HG02798 (cell line): ENCODE data around the gene NDUFAF7.
"Not testable (repeated sequence)": the region's sequence is repeated elsewhere in the genome, so short reads cannot be mapped to it uniquely, and the experiment has no call there.

ENCODE experiments used
- ATAC-seq: cut with Tn5 transposase; IDR thresholded peaks from one replicate; pipeline ENCODE4 v1.9.1; 2021; ENCODE audit warnings: mild to moderate bottlenecking; ENCODE audit not compliant: unreplicated experiment, poor library complexity

The NDUFAF7 gene

DNA sequence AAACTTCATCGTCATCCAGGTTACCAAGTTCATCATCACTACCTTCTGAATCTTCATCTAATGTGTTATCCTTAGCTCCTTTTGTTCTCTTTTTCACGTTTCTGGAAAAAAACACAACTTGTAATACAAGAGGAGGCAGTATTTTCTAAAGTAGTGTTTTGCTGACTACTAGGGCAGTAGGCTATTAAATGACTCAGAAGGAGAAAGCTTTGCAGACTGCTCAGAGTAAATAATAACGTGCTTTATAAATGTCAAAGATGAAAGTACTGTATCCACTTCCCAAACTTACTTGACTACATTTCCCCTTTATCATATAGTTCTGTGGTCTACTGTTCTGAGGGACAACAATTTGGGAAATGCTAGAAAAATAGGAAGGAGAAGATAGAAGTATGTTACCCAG is 19.5 kb upstream of the NDUFAF7 start:
- no peak for ATAC-seq

DNA sequence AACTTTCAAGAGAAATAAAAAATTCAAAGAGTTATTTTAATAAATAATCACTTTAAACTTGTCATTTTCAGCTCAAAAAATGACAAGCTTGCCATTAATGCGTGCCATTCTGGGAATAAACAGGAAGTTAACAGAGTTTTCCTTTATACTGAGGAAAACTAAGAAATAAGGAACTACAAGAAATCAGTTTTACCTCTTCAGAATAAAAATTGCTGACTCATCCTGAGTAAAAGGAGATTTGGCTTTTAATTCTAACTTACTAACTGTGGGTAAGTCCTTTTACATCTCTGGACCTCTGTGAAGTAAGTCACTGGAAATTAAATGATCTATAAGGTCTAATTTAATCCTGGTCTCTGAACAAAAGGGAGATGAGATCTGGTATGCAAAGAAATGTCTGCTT is 16.2 kb upstream of the NDUFAF7 start:
- ATAC-seq: no peak

DNA sequence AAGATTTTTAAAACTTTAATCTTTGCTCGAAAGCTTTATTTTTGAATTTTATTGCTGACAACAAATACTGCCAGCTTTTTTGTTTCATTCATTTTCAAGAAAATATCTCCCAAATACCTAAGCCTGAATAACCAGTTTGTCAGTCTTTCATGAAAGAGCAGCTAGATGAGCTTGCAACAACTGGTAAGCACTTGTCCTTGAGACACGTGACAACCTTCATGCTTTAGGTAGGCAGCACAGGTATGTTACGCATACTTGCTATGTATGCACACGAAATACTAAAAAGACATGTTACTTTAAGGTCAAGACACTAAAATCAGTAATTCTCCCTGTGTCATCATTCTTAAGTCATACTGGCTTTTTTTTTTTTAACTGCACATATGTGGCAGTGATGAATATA is 12.4 kb upstream of the NDUFAF7 start:
- ATAC-seq: no peak

DNA sequence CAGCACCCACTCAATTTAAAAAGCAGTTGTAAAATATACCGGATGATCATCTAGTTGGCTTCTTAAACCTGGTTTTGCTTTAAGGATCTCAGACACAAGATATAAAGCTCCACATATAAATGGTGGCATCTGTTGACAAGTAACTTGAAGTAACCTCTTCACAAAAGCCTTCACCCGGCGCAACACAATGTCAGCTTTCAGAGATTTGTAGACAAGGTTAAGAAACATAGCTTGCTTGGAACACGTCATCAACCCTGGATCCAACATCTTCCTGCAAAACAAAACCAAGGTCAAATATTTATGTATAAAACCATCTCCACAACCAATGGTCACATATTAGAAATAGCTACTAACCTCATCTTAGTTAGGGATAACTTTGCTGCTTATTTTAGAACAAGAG is 8.3 kb upstream of the NDUFAF7 start:
- no peak for ATAC-seq

DNA sequence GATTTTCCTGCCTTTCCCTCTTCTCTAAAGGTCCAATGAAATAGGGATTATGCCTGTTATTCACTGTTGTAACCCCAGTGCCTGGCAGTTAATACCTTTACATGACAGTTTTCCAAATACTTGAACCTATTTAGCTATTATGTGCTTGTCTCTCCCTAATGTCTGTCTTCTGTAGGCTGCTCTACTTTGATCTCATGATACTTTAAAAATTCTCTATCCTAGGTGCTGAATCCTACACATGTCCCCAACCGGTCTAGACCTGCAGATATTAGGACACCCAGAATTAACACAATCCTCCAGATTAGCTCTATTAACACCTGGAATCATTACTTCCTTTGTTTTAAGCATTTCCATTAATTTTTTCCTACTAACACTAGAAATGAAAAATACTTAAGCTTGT is 7.4 kb upstream of the NDUFAF7 start:
- ATAC-seq: no peak

DNA sequence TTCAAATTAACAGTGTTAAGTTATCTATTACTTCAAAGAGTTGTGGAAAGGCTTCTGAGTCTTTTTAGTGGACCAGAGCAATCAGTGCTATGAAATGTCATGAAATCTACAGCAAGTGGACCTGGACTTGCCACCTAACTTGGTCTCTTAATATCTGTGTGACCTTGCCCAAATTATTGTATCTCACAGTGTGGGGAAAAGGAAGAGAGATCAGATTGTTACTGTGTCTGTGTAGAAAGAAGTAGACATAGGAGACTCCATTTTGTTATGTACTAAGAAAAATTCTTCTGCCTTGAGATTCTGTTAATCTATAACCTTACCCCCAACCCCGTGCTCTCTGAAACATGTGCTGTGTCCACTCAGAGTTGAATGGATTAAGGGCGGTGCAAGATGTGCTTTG is 6.3 kb upstream of the NDUFAF7 start:
- not testable (repeated sequence) for ATAC-seq

DNA sequence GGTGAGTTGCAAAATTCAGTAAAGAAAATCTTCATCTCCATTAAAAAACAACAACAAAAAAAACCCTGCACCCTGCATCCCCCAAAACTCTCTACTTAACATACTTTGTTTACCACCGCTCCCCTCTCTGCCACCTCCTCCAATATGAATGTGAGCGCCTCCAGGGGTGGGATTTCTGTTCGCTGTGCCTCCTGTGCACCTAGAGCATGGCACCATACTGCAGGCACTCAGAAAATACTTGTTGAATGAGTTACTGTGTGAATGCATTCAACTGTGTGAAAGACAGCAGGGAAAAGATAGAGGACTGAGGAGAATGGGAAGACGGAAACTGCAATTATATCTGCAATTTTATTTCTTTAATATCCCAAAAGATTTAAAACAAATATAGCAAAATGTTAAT is 4.6 kb upstream of the NDUFAF7 start:
- ATAC-seq: no peak

DNA sequence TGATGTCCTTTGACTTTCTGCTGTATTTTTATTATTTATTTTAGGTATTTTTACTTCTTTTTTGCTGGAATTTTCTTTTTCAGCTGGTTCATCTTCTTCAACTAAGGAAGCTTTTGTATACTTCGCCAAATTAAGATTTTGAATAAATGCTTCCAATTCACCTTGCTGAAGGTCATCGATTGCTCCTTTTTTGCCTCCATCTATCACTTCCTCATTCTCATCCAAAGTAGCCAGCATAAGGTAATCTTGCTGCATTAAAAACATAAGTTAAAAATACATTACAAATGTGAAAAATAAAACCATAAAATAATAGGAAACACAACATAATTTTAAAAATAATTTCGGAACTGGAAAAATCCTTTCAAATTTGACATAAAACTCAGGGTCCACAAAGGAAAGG is 2.7 kb upstream of the NDUFAF7 start:
- ATAC-seq: no peak

DNA sequence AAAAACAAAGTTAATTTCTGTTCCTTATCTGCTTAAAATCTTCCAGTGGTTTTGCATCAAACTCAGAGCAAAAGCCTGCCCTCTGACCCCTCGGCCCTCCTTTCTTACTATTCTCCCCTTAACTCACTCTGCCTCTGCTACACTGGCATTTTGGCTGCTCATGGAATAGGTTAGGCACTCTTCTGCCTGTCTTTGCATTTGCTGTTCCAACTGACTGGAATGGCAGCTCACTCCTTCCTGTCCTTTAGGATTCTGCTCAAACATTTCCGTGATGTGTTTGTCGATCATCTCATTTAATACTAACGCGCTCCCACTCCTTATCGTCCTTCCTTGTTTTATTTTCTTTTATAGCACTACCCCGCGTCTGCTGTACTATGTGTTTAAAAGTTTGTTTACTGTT is 877 bp upstream of the NDUFAF7 start:
- ATAC-seq: no peak

DNA sequence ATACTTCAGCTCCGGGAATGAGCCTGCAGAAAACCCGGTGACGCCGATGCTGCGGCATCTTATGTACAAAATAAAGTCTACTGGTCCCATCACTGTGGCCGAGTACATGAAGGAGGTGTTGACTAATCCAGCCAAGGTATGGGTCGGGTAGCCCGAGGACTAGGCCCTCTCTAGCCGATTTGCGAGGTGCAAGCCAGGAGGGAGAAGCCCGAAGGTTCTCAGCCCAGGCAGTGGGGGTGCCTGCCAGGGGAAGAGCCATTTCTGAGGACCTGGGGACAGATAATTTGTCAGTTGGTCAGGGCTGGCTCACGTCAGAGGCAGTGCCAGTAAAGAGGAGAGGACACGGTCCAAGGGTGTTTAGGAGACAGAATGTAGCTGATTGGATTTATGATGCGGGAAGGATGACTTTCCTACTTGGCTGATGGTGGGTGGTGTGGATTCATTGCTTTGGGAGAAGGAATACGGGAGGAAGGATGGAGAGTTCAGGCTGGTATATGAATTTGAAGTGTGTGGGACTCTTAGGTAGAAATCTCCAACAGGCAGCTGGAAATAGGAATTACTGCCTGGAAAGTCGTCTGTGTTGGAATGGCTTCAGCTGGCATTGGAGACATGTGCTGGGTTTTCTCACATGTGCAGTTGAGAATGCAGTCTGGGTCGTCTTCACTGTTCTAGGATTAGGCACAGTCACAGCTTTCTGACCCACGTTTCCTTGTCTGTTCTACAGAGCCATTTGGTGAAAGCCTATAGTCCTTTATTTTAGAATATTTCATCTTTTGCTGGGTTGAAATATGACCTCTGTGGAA is 874 bp downstream of the NDUFAF7 start:
- no peak for ATAC-seq

DNA sequence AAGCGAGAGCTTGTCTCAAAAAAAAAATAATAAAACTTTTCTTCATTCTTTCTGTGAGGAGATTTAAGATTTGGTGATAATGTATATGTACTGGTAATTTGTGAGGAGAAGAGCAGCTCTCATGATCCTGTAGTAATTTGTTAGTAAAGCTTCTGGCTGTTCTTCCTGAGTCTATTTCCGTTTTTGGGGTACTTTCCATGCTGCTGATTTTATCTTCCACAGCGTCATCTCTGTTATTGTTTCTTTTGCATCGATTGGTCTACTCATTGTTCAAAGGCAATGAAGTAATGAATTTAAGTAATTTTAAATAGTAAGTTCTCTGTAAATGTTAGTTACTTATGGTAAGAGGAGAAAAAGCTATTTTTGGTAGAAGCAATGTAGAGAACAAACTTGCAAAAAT is 12.0 kb downstream of the NDUFAF7 start:
- ATAC-seq: no peak

DNA sequence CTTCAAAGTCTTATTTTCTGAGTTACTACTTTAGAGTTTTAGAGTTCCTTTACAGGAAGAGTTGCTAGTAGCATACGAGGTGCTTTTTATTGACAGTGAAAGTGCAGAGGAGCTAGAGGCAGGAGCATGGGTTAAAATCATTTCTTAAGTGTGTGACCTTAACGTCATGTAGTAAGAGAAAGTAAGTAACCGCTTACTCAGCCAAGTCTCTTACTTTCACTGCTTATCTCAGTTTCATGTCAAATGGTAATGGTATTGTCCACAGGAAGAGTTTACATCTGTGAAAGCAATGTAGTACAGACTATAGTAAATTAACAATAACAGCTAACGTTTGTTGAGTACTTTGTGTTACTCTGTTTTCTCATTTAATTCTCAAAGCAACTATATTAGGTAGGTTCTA is 12.6 kb downstream of the NDUFAF7 start:
- peak; percentile 84 for ATAC-seq

DNA sequence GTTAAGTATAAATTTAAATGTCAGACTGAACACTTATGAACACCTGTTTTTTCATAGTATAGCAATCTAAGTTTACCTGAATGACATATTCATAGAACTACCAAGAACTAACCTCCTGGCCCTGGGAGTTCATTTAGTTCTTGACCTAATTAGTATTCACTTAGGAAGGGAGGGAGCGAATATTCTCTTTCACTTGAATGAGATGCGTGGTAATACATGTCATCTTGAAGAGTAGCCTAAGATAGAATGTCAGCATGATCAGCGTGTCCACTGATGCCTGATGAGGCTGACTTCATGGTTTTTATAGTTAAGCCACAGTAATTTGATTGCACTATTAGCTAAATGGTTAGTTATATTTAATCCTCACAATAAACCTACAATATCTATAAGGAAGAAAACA is 13.3 kb downstream of the NDUFAF7 start:
- no peak for ATAC-seq

DNA sequence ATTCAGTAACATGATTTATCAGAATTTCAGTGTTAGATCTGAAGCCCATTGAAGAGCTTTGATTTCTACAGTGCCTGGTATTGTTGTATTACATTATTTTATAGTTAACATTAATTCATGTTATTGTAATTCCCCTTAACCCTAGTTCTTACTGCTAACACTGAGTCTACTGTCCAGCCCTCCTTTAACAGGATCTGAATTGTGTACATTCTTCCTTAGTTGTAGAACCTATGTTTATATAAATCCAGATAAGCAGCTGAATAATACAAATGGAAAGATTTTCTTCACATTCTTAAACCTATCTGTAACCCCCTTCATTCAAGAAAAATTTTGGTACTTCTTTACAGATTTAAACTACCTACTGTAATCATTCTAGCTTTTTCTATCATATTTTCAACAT is 14.7 kb downstream of the NDUFAF7 start:
- ATAC-seq: no peak

DNA sequence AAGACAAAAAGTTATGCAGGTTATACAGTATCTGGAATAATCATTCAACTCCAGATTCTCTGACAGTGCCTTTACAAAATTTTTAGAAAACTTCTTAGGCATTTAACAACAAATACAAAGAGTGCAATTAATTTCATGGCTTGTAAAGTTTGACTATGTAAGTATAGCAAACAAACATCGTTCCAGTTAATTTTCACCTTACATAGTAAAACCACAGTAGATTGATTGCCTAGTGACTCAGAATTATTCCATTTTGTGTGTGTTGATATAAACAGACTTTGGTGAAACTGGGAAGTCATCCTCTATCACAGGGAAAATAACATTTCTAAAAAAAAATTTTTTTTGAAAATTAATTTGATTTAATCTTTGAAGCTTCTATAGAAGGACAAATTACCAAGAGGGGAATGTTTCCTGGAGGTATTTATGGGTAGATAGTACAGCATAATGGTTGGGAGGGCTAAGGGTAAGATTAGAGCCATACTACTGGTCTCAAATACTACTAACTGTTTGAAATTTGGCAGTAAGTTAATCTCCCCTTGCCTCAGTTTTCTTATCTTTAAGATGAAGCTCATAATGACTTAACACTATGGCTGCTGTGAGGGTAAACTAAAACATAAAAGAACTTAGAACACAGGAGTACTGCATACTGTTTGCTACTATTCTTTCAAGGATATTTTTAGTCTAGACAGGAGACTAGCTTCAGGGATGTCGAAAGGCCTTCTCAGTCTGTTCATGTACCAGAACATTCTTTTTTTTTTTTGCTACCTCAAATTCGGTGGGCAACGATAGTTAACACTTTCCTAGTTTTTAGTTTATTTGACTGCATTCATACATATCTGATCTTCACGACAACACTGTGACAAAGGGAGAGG is 19.6 kb downstream of the NDUFAF7 start:
- ATAC-seq: no peak

DNA sequence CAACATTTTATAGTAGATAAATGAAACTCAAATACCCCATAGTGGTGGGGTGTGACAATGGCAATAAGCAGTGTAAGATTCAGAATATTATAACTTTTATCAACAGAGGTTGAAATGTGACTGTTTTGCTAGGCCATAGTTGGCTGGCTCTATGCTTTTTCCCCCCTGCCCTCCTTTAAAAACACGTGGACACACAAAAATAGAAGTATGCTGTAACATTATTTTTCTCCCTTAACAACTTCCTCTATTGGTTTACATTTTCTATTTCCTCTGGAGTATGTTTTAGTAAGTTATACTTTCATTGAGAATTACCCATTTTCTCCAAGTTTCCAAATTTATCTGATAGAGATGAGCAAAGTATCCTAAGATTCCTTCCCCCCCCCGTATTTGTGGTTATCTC is 31.1 kb downstream of the NDUFAF7 start:
- ATAC-seq: no peak

DNA sequence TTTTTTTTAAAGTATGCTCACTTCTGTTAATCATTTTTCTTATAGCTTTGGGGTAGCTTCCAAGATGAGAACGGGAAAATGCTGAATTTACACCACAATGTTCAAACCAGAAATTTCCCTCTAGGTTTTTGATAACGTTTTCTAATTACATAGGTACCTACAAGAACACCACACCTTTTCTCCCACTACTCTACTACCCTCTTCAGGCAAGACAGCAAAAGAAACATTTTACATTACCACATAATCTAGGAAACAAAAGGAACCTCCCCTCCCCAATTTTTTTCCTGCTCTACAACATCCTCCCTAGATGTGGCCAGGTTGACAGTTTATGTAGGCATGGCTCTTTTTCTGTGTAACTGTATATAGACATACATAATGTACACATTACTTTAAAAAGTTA is 32.4 kb downstream of the NDUFAF7 start:
- ATAC-seq: no peak

DNA sequence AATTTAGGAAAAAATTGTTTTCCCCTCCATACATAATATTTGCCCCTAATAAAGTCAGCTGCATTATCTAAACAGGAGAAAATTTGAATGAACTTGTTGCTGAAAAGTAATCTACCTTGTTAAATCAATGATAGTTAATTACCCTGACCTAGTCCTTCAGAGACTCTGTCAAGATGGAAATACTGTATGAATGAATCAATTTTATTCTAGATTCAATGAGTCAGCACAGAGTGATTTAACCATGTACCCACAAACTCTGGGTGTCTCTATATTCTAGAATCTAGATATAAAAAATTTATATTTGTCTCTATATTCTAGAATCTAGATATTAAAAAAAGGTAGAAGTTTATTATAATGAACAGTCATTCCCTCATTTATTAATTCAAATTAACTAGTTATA is 36.2 kb downstream of the NDUFAF7 start:
- no peak for ATAC-seq

DNA sequence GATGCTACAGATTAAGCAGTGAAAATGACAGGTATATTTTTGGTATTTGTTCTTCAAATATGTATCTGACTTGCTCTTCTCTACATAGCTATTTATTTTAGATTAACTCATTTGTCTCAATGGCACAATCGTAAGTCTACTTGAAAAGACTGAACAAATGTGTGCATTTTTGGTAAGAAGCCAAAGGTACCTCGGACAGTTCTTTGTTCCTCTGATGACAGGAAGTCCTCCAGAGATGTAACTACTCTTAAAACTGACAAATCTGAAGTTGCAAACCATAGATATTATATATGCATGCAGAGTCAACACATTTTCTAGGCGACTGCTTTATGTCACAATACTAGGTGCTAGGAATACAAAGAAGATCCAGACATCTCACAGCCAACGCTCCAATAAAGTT is 36.7 kb downstream of the NDUFAF7 start:
- no peak for ATAC-seq

DNA sequence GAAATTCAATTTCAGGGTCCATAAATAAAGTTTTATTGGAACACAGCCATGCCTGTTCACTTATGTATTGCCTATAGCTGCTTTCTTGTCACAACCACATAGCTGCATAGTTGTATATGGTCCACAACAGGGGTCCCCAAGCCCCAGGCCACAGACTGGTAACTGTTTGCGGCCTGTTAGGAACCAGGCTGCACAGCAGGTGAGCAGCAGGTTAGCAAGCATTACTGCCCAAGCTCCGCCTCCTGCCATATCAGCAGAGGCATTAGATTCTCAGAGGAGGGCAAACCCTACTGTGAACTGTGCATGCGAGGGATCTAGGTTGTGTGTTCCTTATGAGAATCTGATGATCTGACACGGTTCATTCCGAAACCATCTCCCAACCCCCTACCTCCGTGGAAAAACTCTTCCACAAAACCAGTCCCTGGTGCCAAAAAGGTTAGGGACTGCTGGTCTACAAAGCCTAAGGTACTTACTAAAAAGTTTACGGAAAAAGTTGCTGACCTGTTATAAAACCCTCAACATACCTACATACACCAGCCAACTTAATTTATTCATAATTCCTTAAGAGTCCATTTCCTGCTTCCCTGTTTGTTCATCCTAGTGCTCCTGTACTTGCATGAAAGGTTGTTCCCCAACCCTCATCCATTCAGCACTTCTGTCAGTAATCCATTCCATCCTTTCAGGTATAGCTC is 40.1 kb downstream of the NDUFAF7 start:
- no peak for ATAC-seq

DNA sequence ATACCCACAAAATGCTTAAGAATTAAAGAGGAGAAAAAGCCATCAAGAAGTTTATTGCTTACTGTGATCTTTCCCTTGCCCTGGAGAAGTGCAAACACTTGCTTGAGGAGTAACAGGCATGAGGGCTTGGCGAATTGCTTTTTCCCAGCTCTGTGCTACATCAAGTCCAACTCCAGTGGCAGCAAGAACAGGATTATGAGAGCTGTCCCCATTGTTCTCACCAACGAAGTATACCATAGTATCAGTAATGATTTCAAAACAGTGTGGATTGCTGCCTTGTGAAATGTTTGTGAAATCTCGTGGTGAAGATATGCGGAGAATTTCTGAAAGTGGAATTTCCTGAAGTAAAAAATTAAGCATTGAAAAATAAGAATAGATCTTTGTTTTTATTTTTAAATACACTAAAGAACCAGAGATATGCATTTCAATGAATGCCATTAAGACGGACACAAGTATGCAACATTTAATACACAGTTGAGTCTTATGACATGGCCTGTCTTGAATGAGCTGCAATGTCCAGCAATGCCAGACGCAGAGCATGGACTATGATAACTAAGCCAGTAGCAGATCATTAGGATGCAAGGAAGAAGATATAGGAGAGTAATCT is 43.0 kb downstream of the NDUFAF7 start:
- no peak for ATAC-seq
